ENCODE data around the gene SCGB1A1.
"Not testable (repeated sequence)": the region's sequence is repeated elsewhere in the genome, so short reads cannot be mapped to it uniquely, and the experiment has no call there.

DNA sequence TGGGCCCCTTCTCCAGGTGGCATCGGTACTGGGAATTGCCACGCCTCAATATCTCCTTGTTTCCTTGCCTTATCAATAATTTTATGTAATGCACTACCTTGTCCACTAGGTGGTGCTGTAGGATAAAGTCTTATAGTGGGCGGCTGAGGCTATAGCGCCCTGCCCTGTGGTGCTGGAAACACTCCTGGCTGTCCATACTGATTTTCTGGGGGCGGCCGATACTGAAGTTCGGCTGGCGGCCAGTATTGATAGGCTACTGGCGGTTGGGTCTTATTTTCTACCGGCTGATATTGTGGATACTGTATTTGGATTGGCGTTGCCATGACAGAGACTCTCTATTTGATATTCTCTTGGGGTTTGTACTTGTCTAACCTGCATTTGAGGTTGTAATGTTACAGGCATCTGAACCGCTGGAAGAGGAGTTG is 38.0 kb upstream of the SCGB1A1 start:
- TF ChIP-seq, protein P1, sequence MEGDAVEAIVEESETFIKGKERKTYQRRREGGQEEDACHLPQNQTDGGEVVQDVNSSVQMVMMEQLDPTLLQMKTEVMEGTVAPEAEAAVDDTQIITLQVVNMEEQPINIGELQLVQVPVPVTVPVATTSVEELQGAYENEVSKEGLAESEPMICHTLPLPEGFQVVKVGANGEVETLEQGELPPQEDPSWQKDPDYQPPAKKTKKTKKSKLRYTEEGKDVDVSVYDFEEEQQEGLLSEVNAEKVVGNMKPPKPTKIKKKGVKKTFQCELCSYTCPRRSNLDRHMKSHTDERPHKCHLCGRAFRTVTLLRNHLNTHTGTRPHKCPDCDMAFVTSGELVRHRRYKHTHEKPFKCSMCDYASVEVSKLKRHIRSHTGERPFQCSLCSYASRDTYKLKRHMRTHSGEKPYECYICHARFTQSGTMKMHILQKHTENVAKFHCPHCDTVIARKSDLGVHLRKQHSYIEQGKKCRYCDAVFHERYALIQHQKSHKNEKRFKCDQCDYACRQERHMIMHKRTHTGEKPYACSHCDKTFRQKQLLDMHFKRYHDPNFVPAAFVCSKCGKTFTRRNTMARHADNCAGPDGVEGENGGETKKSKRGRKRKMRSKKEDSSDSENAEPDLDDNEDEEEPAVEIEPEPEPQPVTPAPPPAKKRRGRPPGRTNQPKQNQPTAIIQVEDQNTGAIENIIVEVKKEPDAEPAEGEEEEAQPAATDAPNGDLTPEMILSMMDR (conservative IDR thresholded peaks at IDR 0.05 in 1 of 2, IDR thresholded peaks at IDR 0.05 in 1 of 2; ENCODE audit: low read depth in 1 of 2, low read length in 2 of 2) = peak; percentile 53 to 63
- not testable (repeated sequence) for TF ChIP-seq EZH2 (IDR thresholded peaks at IDR 0.05; ENCODE audit: low read length, missing control alignments)
